IMR-90 (cell line): ENCODE results near the gene PEX10. TPM values are rescaled to one million over a fixed set of nuclear protein-coding genes. Genes with fewer than 3 reads are reported as not detected.

ENCODE experiments used
- ATAC-seq: fragments of 200-7000 bp; cut with Tn5 transposase; 2 replicates; pipeline ENCODE4 v1.9.1; 2020; ENCODE audit warnings: low read depth, mild to moderate bottlenecking, moderate library complexity
- BruUV-seq: library from RNA; stranded (reverse); fragments of 400-500 nt; replicated peaks from 2 replicates; lab custom pipeline; 2021; lab: Mats Ljungman, UMichigan
- CTCF ChIA-PET: fragments of 300-600 bp; formaldehyde crosslinking; extraction: SDS; loops from one replicate; lab custom pipeline; 2021; ENCODE audit warnings: antibody characterized with exemption; lab: Yijun Ruan, JAX
- POLR2A ChIA-PET: fragments of 300-600 bp; sonication (Branson Sonifier 250); formaldehyde crosslinking; loops from one replicate; lab custom pipeline; 2022; ENCODE audit warnings: antibody characterized with exemption; ENCODE audit not compliant: unreplicated experiment; lab: Charles Lee
- DNase-seq: peaks from one replicate; pipeline ENCODE4 v3.0.0; 2013
- H2AFZ ChIP-seq: replicated peaks from 2 replicates; pipeline ENCODE3; 2013; ENCODE audit warnings: low read length, mild to moderate bottlenecking; ENCODE audit not compliant: poor library complexity
- H2AK5ac ChIP-seq: 2 replicates; pipeline ENCODE4 v1.6.1; 2013; ENCODE audit warnings: low read depth, low read length, inconsistent platforms
- H2AK9ac ChIP-seq: replicated peaks from 2 replicates; pipeline ENCODE3; 2013; ENCODE audit warnings: mild to moderate bottlenecking, low read depth, low read length, moderate library complexity; ENCODE audit not compliant: poor library complexity
- H2BK120ac ChIP-seq: 2 replicates; pipeline ENCODE4 v1.6.1; 2013; ENCODE audit warnings: low read depth, low read length, inconsistent platforms
- H2BK15ac ChIP-seq: 3 replicates; pipeline ENCODE4 v1.6.1; 2013; ENCODE audit warnings: low read depth, low read length, inconsistent platforms
- H2BK20ac ChIP-seq: 2 replicates; pipeline ENCODE4 v1.6.1; 2013; ENCODE audit warnings: low read depth, mild to moderate bottlenecking, inconsistent platforms, low read length, moderate library complexity
- H2BK5ac ChIP-seq: 2 replicates; pipeline ENCODE4 v1.6.1; 2013; ENCODE audit warnings: mild to moderate bottlenecking, low read depth, low read length, inconsistent platforms; ENCODE audit not compliant: poor library complexity, severe bottlenecking
- H3K14ac ChIP-seq: replicated peaks from 2 replicates; pipeline ENCODE4 v1.6.1; 2013; ENCODE audit warnings: low read depth, low read length, inconsistent platforms
- H3K18ac ChIP-seq: 2 replicates; pipeline ENCODE4 v1.6.1; 2013; ENCODE audit warnings: low read depth, low read length, control low read depth
- H3K23ac ChIP-seq: 2 replicates; pipeline ENCODE4 v1.6.1; 2013; ENCODE audit warnings: low read depth, low read length, inconsistent platforms
- H3K27ac ChIP-seq: 2 replicates; pipeline ENCODE4 v1.5.1; 2013; ENCODE audit warnings: mild to moderate bottlenecking, control low read depth, low read length; ENCODE audit not compliant: insufficient read depth
- H3K27me3 ChIP-seq: 2 replicates; pipeline ENCODE4 v1.6.1; 2013; ENCODE audit warnings: low read length; ENCODE audit not compliant: control insufficient read depth, insufficient read depth
- H3K36me3 ChIP-seq: 2 replicates; pipeline ENCODE4 v1.6.1; 2013; ENCODE audit warnings: low read length, mixed read lengths; ENCODE audit not compliant: control insufficient read depth, insufficient read depth
- H3K4ac ChIP-seq: 2 replicates; pipeline ENCODE4 v1.6.1; 2013; ENCODE audit warnings: low read depth, low read length, inconsistent platforms
- H3K4me1 ChIP-seq: 2 replicates; pipeline ENCODE4 v1.6.1; 2013; ENCODE audit warnings: low read length, mixed read lengths; ENCODE audit not compliant: control insufficient read depth, insufficient read depth
- H3K4me2 ChIP-seq: 2 replicates; pipeline ENCODE4 v1.6.1; 2013; ENCODE audit warnings: low read depth, mild to moderate bottlenecking, control low read depth, low read length, moderate library complexity
- H3K4me3 ChIP-seq: 2 replicates; pipeline ENCODE4 v1.5.1; 2013; ENCODE audit warnings: low read depth, mild to moderate bottlenecking, control low read depth, low read length, moderate library complexity; ENCODE audit not compliant: insufficient read depth
- H3K56ac ChIP-seq: 2 replicates; pipeline ENCODE4 v1.6.1; 2013; ENCODE audit warnings: low read length, inconsistent platforms; ENCODE audit not compliant: insufficient read depth; ENCODE audit errors: extremely low read depth
- H3K79me1 ChIP-seq, 2 experiments: 2 replicates each; pipeline ENCODE4 v1.6.1; 2013; ENCODE audit warnings: low read length in 2 of 2, inconsistent platforms in 1 of 2, low read depth in 1 of 2
- H3K9ac ChIP-seq: 2 replicates; pipeline ENCODE4 v1.6.1; 2013; ENCODE audit warnings: low read depth, low read length, control low read depth
- H3K9me1 ChIP-seq: 2 replicates; pipeline ENCODE4 v1.6.1; 2013; ENCODE audit warnings: low read length, inconsistent platforms; ENCODE audit not compliant: insufficient read depth
- H3K9me3 ChIP-seq: 2 replicates; pipeline ENCODE4 v1.6.1; 2013; ENCODE audit warnings: low read length; ENCODE audit not compliant: control insufficient read depth, insufficient read depth
- H4K20me1 ChIP-seq: 2 replicates; pipeline ENCODE4 v1.6.1; 2013; ENCODE audit warnings: low read length, inconsistent platforms; ENCODE audit not compliant: insufficient read depth
- H4K5ac ChIP-seq: 2 replicates; pipeline ENCODE4 v1.6.1; 2013; ENCODE audit warnings: mild to moderate bottlenecking, low read depth, low read length, control low read depth
- H4K8ac ChIP-seq, 2 experiments: 2 replicates each; pipeline ENCODE4 v1.6.1; 2013; ENCODE audit warnings: low read depth in 2 of 2, low read length in 2 of 2, control low read depth in 1 of 2, inconsistent platforms in 1 of 2
- H4K91ac ChIP-seq: 2 replicates; pipeline ENCODE4 v1.6.1; 2013; ENCODE audit warnings: low read depth, low read length, inconsistent platforms; ENCODE audit not compliant: insufficient read depth
- CEBPB ChIP-seq: IDR thresholded peaks from 2 replicates; pipeline ENCODE4 v1.6.1; 2012; ENCODE audit warnings: low read depth, low read length, improper control_type of control experiment
- MAZ ChIP-seq: IDR thresholded peaks from 2 replicates; pipeline ENCODE4 v1.6.1; 2012; ENCODE audit warnings: low read depth, mild to moderate bottlenecking, low read length, improper control_type of control experiment, moderate library complexity, borderline replicate concordance
- MXI1 ChIP-seq: IDR thresholded peaks from 2 replicates; pipeline ENCODE4 v1.6.1; 2012; ENCODE audit warnings: low read depth, mild to moderate bottlenecking, low read length, moderate library complexity, borderline replicate concordance
- POLR2A ChIP-seq: IDR thresholded peaks from 2 replicates; pipeline ENCODE4 v1.6.1; 2012; ENCODE audit warnings: mild to moderate bottlenecking, low read depth, low read length
- RCOR1 ChIP-seq: IDR thresholded peaks from 2 replicates; pipeline ENCODE4 v1.6.1; 2012; ENCODE audit warnings: mild to moderate bottlenecking, low read length, improper control_type of control experiment; ENCODE audit not compliant: insufficient replicate concordance
- SMC3 ChIP-seq: fragments of 150-350 bp; IDR thresholded peaks from 2 replicates; pipeline ENCODE4 v1.6.1; 2016; ENCODE audit warnings: low read depth, mild to moderate bottlenecking, antibody characterized with exemption, low read length, moderate library complexity
- WGBS, 2 experiments: methylation state at CpG; one replicate each; pipeline versions ENCODE4 v1.1.5 to v1.1.7; 2013; ENCODE audit warnings: missing lambda C conversion rate in 2 of 2; ENCODE audit not compliant: insufficient read length in 1 of 2; ENCODE audit errors: extremely low coverage in 2 of 2; 5-methylcytosine and 5-hydroxymethylcytosine counted together
- dilution Hi-C: fragments of 300-500 bp; cut with HindIII; formaldehyde crosslinking; loops from one replicate; pipeline ENCODE4 v1.14.3; 2018; ENCODE audit warnings: low sequenced_read_pairs; ENCODE audit not compliant: unreplicated experiment
- in situ Hi-C: fragments of 300-500 bp; cut with MboI; formaldehyde crosslinking; loops from 3 replicates; pipeline ENCODE4 v1.14.3; 2019; ENCODE audit warnings: low sequenced_read_pairs, inconsistent platforms, mixed read lengths
- intact Hi-C: fragments of 100-400 bp; cut with micrococcal nuclease; formaldehyde crosslinking; loops from 2 replicates; pipeline ENCODE4 v1.10.0; 2022
- polyA plus RNA-seq, 3 experiments: library from polyadenylated mRNA; depleted of rRNA; stranded (reverse); fragments of >200 nt; gene quantifications; 2 replicates each; pipeline ENCODE4 v1.2.3, GENCODE V29; 2012; ENCODE audit warnings: low replicate concordance in 1 of 3
- total RNA-seq: library from RNA; depleted of rRNA; stranded (reverse); fragments of >200 nt; gene quantifications from 2 replicates; pipeline ENCODE4 v1.2.3, GENCODE V29; 2012
- TF ChIP-seq, protein P1 (sequence below): fragments of 150-350 bp; IDR thresholded peaks from 2 replicates; pipeline ENCODE4 v1.6.1; 2017; ENCODE audit warnings: mild to moderate bottlenecking, antibody characterized with exemption, low read length, low read depth
- TF ChIP-seq, protein P2 (sequence below): fragments of 150-350 bp; IDR thresholded peaks from 2 replicates; pipeline ENCODE4 v1.6.1; 2016; ENCODE audit warnings: low read depth, mild to moderate bottlenecking, low read length, moderate library complexity, borderline replicate concordance

PEX10 gene
- total and polyA plus RNA-seq, 2 of the 4 experiments (the other 2 are of a cell fraction): 16.9 to 19.7 TPM

DNA sequence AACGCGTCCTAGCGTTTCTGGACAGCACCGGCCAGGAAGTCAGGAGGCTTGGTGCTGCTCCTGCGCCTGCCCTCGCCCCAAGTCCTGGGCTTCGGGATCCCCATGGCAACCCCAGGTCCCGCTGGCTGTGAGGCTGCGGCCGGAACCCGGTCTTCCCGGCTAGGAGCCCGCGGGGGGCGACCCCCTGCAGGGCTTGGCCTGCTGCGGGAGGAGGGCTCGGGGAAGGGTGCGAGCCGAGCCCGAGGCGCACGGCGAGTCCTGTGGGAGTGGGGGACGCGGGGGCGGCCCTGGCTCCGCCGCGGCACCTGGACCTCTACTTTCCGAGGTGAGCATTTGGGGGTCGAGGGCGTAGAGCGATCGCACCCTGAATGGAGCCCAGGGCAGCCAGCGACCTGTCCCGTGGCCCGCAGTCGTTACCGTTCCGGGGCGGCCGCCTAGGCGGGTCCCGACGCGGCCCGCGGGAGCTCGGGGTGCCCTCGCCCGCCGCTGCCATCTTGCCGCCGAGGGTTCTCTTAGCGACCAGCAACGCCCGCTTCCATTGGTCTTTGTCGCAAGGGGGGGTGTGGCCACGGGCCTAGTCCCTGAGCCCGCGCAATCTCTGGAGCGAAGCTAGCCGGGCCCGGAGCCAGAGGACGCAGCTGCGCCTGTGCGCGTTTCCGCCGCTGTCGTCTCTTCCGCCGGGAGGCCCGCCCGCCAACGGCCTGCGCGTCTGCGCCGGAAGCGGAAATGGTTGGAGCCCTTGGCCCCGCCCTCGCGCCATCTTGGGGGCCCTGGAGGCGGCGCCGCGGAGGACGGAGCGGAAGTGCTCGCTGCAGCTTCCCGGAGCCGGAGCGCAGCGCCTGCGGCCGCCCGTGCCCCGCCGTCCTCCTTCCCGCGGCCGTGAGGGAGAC lies 21.1 kb downstream of the PEX10 start, which contains the start of the genes MORN1 and RER1:
Gene MORN1 (minus strand): TSS at position 514 of the 890 bp plus-strand sequence. CDS start 21 bp downstream, at position 493.
Gene RER1 (plus strand): TSS at position 801 of the 890 bp plus-strand sequence. CDS start 3,950 bp downstream, outside the sequence.
- no TSS peak for BruUV-seq
- Histone ChIP-seq H4K91ac (peak within 1 kb of the TSS; percentile 87), H3K4me2 (peak within 1 kb of the TSS; percentile 99), H3K4me1 (peaks cover 5% of the 10 kb centered on the region), H3K27me3 (no peaks in the 10 kb centered on the region), H3K79me1 (peaks cover 11 to 60% of the 10 kb centered on the region in 2 experiments; a peak in 3 of 4 replicates), H3K56ac (peak within 1 kb of the TSS; percentile 56), H2AK5ac (peak within 1 kb of the TSS; percentile 85), H2BK5ac (peak within 1 kb of the TSS; percentile 90), H3K9me3 (no peaks in the 10 kb centered on the region), H3K4me3 (peak within 1 kb of the TSS; percentile 91), H4K20me1 (peaks cover 38% of the 10 kb centered on the region), H2BK120ac (no peak within 1 kb of the TSS), H3K14ac (peak within 1 kb of the TSS; percentile 93), H2AK9ac (peak within 1 kb of the TSS; percentile 97), H2AFZ (peak within 1 kb of the TSS; percentile 97), H2BK15ac (no peak within 1 kb of the TSS), H3K18ac (no peak within 1 kb of the TSS), H3K9me1 (peaks cover 10% of the 10 kb centered on the region), H4K5ac (peak within 1 kb of the TSS; percentile 64), H3K9ac (peak within 1 kb of the TSS; percentile 99), H3K36me3 (peaks cover 27% of the 10 kb centered on the region), H3K4ac (peak within 1 kb of the TSS; percentile 90), H3K23ac (peak within 1 kb of the TSS; percentile 82), H4K8ac (peak within 1 kb of the TSS in 1 of 2 experiments; percentile 85; a peak in 2 of 4 replicates), H3K27ac (peak within 1 kb of the TSS; percentile 84), H2BK20ac (no peak within 1 kb of the TSS)
- intact Hi-C loops: no loop called here
- DNase-seq (peak; percentile 98), ATAC-seq (peak; percentile 94)
- in situ Hi-C loops: no loop called here
- TF ChIP-seq POLR2A (peak; percentile 90), CEBPB (peak; percentile 60), RCOR1 (no peak), MXI1 (peak; percentile 90), SMC3 (no peak), MAZ (peak; percentile 98)
- TF ChIP-seq, protein P1, sequence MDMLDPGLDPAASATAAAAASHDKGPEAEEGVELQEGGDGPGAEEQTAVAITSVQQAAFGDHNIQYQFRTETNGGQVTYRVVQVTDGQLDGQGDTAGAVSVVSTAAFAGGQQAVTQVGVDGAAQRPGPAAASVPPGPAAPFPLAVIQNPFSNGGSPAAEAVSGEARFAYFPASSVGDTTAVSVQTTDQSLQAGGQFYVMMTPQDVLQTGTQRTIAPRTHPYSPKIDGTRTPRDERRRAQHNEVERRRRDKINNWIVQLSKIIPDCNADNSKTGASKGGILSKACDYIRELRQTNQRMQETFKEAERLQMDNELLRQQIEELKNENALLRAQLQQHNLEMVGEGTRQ: peak; percentile 52
- TF ChIP-seq, protein P2, sequence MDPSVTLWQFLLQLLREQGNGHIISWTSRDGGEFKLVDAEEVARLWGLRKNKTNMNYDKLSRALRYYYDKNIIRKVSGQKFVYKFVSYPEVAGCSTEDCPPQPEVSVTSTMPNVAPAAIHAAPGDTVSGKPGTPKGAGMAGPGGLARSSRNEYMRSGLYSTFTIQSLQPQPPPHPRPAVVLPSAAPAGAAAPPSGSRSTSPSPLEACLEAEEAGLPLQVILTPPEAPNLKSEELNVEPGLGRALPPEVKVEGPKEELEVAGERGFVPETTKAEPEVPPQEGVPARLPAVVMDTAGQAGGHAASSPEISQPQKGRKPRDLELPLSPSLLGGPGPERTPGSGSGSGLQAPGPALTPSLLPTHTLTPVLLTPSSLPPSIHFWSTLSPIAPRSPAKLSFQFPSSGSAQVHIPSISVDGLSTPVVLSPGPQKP: 0 out of 2 replicates have a peak, but pooled peaks have one; percentile 58
- CTCF ChIA-PET: interaction anchor here (0.8 to 1.7 kb wide), 2 partner anchors 9 to 196 kb away, joined by 3 to 9 read pairs; partner anchors contain the start of gene FAAP20
- POLR2A ChIA-PET: interaction anchor here (0.5 to 0.6 kb wide), 2 partner anchors 9 to 186 kb away, joined by 5 to 17 read pairs; no protein-coding TSS in a partner anchor
- WGBS, 2 experiments: 1% methylated on average over 45 of the region's 103 CpGs; no CpG with 5 or more reads in 1 of the 2 experiments
- dilution Hi-C loops: no loop called here
